ENCODE measurements around the gene MSANTD3. TPM values are rescaled to one million over a fixed set of nuclear protein-coding genes. Genes with fewer than 3 reads are reported as not detected.

The MSANTD3 gene
- total RNA-seq, 2 experiments from 2014 or later, result 17.9 to 21.6 TPM

DNA sequence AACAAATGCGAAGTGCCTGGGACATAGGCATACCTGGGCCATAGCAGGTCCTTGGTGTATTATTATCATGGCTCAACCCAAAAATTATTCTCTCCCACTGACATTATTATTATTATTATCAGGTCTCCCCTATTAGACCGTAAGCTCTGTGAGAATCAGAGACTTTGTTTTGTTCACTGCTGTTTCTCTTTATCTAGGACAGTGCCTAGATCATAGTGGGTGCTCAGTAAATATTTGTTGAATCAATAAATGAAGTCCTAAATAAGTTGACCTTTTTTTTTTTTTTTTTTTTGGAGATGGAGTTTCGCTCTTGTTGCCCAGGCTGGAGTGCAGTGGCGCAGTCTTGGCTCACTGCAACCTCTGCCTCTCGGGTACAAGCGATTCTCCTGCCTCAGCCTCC, 41.1 kb downstream of the MSANTD3 start:
- CTCF ChIA-PET, result no interaction called here

DNA sequence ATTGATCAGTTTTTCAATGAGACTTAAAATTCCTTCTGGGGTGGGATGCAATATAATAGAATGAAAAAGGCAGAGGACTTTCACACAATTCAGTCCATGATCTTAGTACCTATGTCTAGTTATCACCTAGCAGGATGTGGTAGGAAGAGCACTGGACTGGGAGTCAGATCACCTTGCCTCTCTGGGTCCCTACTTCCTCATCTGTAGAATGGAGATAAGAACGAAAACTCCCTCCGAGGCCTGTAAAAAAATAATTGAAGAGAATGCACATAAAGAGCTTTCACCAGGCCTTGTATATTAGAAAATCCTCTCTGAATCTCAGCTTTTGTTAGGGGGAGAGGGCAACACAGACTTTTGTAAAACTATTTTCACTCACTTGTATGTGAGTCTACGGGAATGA, 45.3 kb downstream of the MSANTD3 start:
- H3K36me3 Mint-ChIP-seq (ENCODE audit: low read depth), result no peaks in the 10 kb centered on the region
- H3K4me1 Mint-ChIP-seq, result peaks cover 8% of the 10 kb centered on the region
- peaks cover 29% of the 10 kb centered on the region for H3K27me3 Mint-ChIP-seq
- POLR2A ChIA-PET, result interaction anchor here (0.5 kb wide), 1 partner anchor 121 kb away, joined by 3 read pairs; no protein-coding TSS in a partner anchor
- H3K4me3 Mint-ChIP-seq, result peak overlapping the region; percentile 39
- CTCF ChIA-PET, result interaction anchor here (1.1 to 1.6 kb wide), 2 partner anchors 8 to 148 kb away, joined by 4 to 5 read pairs; no protein-coding TSS in a partner anchor
- no peaks in the 10 kb centered on the region for H3K9me3 Mint-ChIP-seq (ENCODE audit: low read depth)
- H3K27ac Mint-ChIP-seq, result no peak overlapping the region
- ATAC-seq (no peak), DNase-seq (no peak)
- intact Hi-C loops (cut with DNase I, micrococcal nuclease), result loop anchor here in 1 of 2 experiments (2.0 to 10.0 kb wide), 2 partner anchors 119 to 923 kb away; partner anchors contain the start of genes MRPL50, TEX10 and ZNF189

More for the DNA sequence above, 41.1 kb downstream of the MSANTD3 start:
- peaks cover 15% of the 10 kb centered on the region for H3K27me3 Mint-ChIP-seq
- ATAC-seq (no peak), DNase-seq (no peak)
- no peak overlapping the region for H3K27ac Mint-ChIP-seq
- H3K9me3 Mint-ChIP-seq (ENCODE audit: low read depth), result no peaks in the 10 kb centered on the region
- H3K4me1 Mint-ChIP-seq, result peaks cover 3% of the 10 kb centered on the region
- POLR2A ChIA-PET, result no interaction called here
- no peaks in the 10 kb centered on the region for H3K36me3 Mint-ChIP-seq (ENCODE audit: low read depth)
- intact Hi-C loops (cut with DNase I, micrococcal nuclease), result no loop called here
- no peak overlapping the region for H3K4me3 Mint-ChIP-seq

DNA sequence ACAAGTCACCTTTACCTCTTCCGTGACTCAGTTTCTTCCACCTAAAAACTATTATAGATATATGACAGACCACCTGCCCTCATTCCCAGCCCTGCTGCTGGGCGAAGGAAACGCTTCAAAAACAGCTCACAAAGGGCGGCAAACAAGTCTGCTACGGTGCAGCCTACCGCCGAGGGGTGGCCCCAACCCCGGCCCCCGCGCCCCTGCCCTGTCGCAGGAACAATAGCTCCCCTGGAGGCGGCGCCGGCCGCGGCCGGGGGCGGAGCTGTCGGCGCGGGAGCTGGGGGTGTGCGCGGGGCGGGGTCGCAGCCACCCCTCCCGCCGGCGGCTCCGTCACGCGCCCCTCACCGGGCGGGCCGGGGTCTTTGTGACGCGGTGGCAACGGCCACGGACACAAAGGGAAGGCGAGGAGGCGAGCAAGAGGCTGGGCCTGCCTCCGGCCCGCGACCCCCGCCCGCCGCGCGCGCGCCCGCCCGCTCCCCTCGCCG, 45.9 kb downstream of the MSANTD3 start, which contains the start of gene TMEFF1:
Gene TMEFF1, plus strand, starts transcription at position 362 of the 488 bp plus-strand sequence. CDS start 396 bp downstream, outside the sequence.
- H3K36me3 Mint-ChIP-seq (ENCODE audit: low read depth), result no peaks in the 10 kb centered on the region
- peaks cover 8% of the 10 kb centered on the region for H3K4me1 Mint-ChIP-seq
- no peaks in the 10 kb centered on the region for H3K9me3 Mint-ChIP-seq (ENCODE audit: low read depth)
- H3K27me3 Mint-ChIP-seq, result peaks cover 29% of the 10 kb centered on the region
- ChIA-PET CTCF (interaction anchor here (1.1 to 1.6 kb wide), 2 partner anchors 8 to 148 kb away, joined by 4 to 5 read pairs; no protein-coding TSS in a partner anchor), POLR2A (interaction anchor here (0.5 kb wide), 1 partner anchor 122 kb away, joined by 3 read pairs; no protein-coding TSS in a partner anchor)
- no peak within 1 kb of the TSS for H3K27ac Mint-ChIP-seq
- peak; percentile 81 for DNase-seq
- intact Hi-C loops (cut with DNase I, micrococcal nuclease), result loop anchor here in 1 of 2 experiments (1.0 to 10.0 kb wide), 3 partner anchors 120 to 922 kb away; partner anchors contain the start of genes MRPL50, TEX10 and ZNF189
- H3K4me3 Mint-ChIP-seq, result peak within 1 kb of the TSS; percentile 52
- peak; percentile 87 for ATAC-seq

DNA sequence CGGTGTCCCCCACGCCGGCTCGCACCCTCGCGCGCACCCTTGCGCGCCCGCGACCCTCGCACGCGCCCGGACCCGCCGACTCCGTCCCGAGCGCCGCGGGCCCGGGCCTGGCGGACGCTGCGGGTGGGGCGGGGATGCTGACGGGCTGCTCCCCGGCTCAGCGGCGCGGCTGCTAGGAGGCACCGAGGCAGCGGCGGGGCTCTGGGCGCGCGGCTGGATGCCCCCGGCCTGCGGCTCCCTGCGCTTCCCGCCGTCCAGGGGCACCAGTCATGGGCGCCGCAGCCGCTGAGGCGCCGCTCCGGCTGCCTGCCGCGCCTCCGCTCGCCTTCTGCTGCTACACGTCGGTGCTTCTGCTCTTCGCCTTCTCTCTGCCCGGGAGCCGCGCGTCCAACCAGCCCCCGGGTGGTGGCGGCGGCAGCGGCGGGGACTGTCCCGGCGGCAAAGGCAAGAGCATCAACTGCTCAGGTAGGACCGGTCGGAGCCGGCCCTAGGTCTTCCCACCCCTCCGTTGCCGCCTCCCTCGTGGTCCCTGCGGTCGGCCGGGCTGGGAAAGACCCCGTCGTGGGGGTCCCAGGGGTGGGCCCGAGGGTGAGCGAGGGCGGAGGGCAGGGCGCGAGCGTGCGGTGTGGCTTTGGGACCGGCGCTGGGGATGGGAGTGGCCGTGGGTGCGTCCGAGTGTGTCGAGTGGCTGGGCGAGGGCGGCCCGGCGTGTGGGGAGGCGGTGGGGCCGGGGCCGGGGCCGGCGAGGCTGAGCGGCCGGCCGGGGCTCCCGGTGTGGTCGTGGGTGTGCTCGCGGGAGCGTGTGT, 46.5 kb downstream of the MSANTD3 start:
- Mint-ChIP-seq H3K27ac (no peak overlapping the region), H3K9me3 (ENCODE audit: low read depth) (no peaks in the 10 kb centered on the region), H3K4me1 (peaks cover 8% of the 10 kb centered on the region), H3K27me3 (peaks cover 31% of the 10 kb centered on the region), H3K4me3 (peak overlapping the region; percentile 52), H3K36me3 (ENCODE audit: low read depth) (no peaks in the 10 kb centered on the region)
- ChIA-PET CTCF (interaction anchor here (1.1 to 1.6 kb wide), 2 partner anchors 9 to 149 kb away, joined by 4 to 5 read pairs; no protein-coding TSS in a partner anchor), POLR2A (no interaction called here)
- peak; percentile 65 for DNase-seq
- intact Hi-C loops (cut with DNase I, micrococcal nuclease), result loop anchor here in 1 of 2 experiments (1.0 to 10.0 kb wide), 3 partner anchors 121 to 921 kb away; partner anchors contain the start of genes MRPL50, TEX10 and ZNF189
- peak; percentile 74 for ATAC-seq

DNA sequence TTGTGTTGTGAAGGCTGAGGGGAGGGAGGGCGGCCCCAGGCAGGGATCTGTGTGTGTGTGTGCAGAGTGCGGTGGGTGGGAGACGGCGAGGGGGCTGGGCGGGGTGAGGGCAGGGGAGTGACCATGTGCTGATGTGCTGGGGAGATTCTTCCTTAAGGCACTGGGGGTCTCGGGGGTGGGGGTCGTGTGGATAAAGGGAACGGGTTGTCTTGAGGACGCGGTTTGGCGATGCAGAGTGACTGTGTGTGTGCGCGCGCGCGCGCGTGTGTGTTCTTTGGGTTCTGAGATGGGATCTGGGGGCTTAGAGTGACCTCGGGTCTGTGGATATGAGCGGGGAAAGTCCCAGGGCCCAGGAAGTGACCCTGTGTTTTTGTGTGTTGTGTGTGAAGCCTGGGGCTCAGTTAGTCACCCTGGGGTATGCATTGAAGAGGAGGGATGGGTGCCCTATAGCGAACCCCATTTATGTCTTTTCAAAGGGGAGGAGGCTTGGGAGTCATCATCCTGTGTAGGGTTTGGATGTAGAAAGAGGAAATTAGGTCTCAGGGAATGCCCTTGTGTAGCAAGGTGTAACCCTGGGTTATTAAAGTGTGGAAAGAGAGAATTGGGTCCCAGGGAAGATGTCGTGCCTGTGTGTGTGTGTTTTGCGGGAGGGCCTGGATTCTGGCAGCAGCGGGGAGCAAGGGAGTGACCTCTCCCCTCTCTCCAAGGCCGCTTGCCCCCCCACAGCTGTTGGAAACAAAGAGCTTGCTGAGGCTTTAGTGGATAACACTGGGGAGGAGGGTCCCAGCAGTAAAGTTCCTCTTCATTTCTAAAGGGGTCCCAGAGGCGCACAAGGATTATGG, 47.4 kb downstream of the MSANTD3 start:
- intact Hi-C loops (cut with DNase I, micrococcal nuclease), result loop anchor here in 1 of 2 experiments (10.0 kb wide), 1 partner anchor 920 kb away; the partner anchor contains the start of genes MRPL50 and ZNF189
- ChIA-PET CTCF (no interaction called here), POLR2A (no interaction called here)
- ATAC-seq (no peak), DNase-seq (no peak)
- Mint-ChIP-seq H3K27me3 (peaks cover 31% of the 10 kb centered on the region), H3K4me1 (peaks cover 8% of the 10 kb centered on the region), H3K27ac (no peak overlapping the region), H3K4me3 (peak overlapping the region; percentile 52), H3K36me3 (ENCODE audit: low read depth) (no peaks in the 10 kb centered on the region), H3K9me3 (ENCODE audit: low read depth) (no peaks in the 10 kb centered on the region)

DNA sequence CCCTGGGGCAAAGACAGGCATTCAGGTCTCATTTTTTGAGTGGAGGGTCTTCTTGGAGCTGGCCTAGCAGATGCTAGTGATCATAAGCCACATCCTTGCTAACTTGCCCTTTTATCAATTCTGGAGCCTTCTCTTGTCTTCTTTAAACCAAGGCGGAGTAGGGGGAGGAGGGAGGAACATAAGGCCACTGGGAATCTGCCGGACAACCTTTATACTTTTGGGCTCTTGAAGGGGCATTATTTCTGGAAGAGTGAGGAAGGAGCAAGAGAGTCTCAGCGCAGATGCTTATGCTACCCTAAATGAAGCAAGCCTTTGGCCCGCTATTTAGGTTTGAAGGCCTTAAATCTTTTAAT, 48.0 kb downstream of the MSANTD3 start:
- H3K4me3 Mint-ChIP-seq, result no peak overlapping the region
- ATAC-seq (no peak), DNase-seq (no peak)
- POLR2A ChIA-PET, result no interaction called here
- H3K27me3 Mint-ChIP-seq, result peaks cover 31% of the 10 kb centered on the region
- CTCF ChIA-PET, result no interaction called here
- H3K27ac Mint-ChIP-seq, result no peak overlapping the region
- intact Hi-C loops (cut with DNase I, micrococcal nuclease), result loop anchor here in 1 of 2 experiments (10.0 kb wide), 1 partner anchor 920 kb away; the partner anchor contains the start of genes MRPL50 and ZNF189
- no peaks in the 10 kb centered on the region for H3K9me3 Mint-ChIP-seq (ENCODE audit: low read depth)
- peaks cover 8% of the 10 kb centered on the region for H3K4me1 Mint-ChIP-seq
- no peaks in the 10 kb centered on the region for H3K36me3 Mint-ChIP-seq (ENCODE audit: low read depth)

DNA sequence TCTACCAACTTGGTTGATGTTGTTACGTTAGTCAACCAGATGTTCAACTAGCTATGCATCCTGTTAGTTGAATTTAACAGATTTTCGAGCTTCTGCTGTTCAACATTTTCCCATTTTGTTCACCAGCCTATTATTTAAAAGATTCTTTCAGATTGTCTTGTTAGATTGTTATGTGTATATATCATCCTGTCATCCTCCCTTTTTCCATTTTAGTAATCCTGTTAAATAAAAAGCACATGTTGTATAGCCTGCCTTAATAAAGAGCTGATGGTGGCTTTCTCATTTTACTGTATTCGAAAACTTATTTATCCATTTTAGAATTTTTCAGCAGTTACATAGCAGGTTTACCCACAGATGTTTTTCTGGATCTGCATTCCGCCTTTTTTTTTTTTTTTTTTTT, 50.3 kb downstream of the MSANTD3 start:
- Mint-ChIP-seq H3K9me3 (ENCODE audit: low read depth) (no peaks in the 10 kb centered on the region), H3K4me1 (peaks cover 8% of the 10 kb centered on the region), H3K27ac (no peak overlapping the region), H3K4me3 (no peak overlapping the region), H3K36me3 (ENCODE audit: low read depth) (no peaks in the 10 kb centered on the region), H3K27me3 (peaks cover 30% of the 10 kb centered on the region)
- intact Hi-C loops (cut with DNase I, micrococcal nuclease), result loop anchor here in 1 of 2 experiments (10.0 kb wide), 1 partner anchor 918 kb away; the partner anchor contains the start of genes MRPL50 and ZNF189
- CTCF ChIA-PET, result interaction anchor here (0.7 to 2.3 kb wide), 3 partner anchors 12 to 472 kb away, joined by 3 to 12 read pairs (median 6); no protein-coding TSS in a partner anchor
- no peak for ATAC-seq
- POLR2A ChIA-PET, result no interaction called here
- no peak for DNase-seq

DNA sequence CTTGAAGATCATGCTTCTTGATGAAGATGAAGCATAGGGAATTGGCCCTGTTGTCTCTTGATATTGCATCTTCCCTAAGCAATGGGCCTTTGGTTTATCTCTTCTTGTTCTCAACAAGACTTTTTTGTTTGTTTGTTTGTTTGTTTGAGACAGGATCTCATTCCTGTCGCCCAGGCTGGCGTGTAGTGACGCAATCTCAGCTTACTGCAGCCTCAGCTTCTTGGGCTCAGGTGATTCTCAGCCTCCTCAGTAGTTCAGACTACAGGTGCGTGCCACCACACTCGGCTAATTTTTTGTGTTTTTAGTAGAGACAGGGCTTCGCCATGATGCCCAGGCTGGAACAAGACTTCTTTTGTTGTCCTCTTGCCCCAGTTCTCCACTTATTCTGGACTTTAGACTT, 51.2 kb downstream of the MSANTD3 start:
- intact Hi-C loops (cut with DNase I, micrococcal nuclease), result loop anchor here in 1 of 2 experiments (10.0 kb wide), 1 partner anchor 917 kb away; the partner anchor contains the start of genes MRPL50 and ZNF189
- POLR2A ChIA-PET, result no interaction called here
- ATAC-seq, result no peak
- peaks cover 4% of the 10 kb centered on the region for H3K4me1 Mint-ChIP-seq
- no peak for DNase-seq
- no peak overlapping the region for H3K4me3 Mint-ChIP-seq
- H3K27ac Mint-ChIP-seq, result no peak overlapping the region
- no peaks in the 10 kb centered on the region for H3K9me3 Mint-ChIP-seq (ENCODE audit: low read depth)
- peaks cover 25% of the 10 kb centered on the region for H3K27me3 Mint-ChIP-seq
- CTCF ChIA-PET, result interaction anchor here (1.6 to 2.3 kb wide), 2 partner anchors 13 to 124 kb away, joined by 6 to 12 read pairs; no protein-coding TSS in a partner anchor
- no peaks in the 10 kb centered on the region for H3K36me3 Mint-ChIP-seq (ENCODE audit: low read depth)

DNA sequence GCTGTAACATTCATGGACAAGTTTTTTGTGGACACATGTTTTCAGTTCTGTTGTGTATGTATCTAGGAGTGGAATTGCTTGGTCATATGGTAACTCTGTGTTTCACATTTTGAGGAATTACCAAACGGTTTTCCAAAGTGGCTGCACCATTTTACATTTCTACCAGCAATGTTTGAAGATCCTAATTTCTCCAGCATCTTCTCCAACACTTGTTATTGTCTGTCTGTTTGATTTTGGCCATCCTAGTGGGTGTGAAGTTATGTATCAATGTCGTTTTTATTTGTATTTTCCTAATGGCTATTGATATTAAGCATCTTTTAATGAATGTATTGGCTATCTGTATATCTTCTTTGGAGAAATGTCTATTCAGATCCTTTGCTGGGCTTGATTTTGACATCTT, 52.9 kb downstream of the MSANTD3 start:
- POLR2A ChIA-PET, result no interaction called here
- DNase-seq (no peak), ATAC-seq (no peak)
- H3K36me3 Mint-ChIP-seq (ENCODE audit: low read depth), result no peaks in the 10 kb centered on the region
- no peak overlapping the region for H3K27ac Mint-ChIP-seq
- no peaks in the 10 kb centered on the region for H3K9me3 Mint-ChIP-seq (ENCODE audit: low read depth)
- H3K4me1 Mint-ChIP-seq, result no peaks in the 10 kb centered on the region
- intact Hi-C loops (cut with DNase I, micrococcal nuclease), result loop anchor here in 1 of 2 experiments (10.0 kb wide), 1 partner anchor 915 kb away; the partner anchor contains the start of genes MRPL50 and ZNF189
- CTCF ChIA-PET, result no interaction called here
- no peak overlapping the region for H3K4me3 Mint-ChIP-seq
- H3K27me3 Mint-ChIP-seq, result peaks cover 17% of the 10 kb centered on the region

DNA sequence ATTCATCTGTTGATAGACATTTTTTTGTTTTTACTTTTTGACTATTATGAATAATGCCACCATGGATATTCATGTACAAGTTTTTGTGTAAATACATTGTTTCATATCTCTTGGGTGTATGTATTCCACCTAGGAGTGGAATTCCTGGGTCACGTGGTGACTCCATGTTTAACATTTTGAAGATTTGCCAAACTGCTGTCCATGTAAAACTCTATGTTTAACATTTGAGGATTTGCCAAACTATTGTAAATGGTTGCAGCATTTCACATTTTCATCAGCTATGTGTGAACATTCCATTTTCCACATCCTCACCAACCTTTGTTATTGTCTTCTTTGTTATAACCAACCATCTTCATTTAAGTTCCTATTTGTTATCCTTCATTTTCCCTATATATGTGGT, 58.3 kb downstream of the MSANTD3 start:
- H3K4me1 Mint-ChIP-seq, result no peaks in the 10 kb centered on the region
- no peak for ATAC-seq
- CTCF ChIA-PET, result no interaction called here

More for the DNA sequence above, 58.3 kb downstream of the MSANTD3 start:
- Mint-ChIP-seq H3K36me3 (ENCODE audit: low read depth) (no peaks in the 10 kb centered on the region), H3K9me3 (ENCODE audit: low read depth) (no peaks in the 10 kb centered on the region), H3K4me3 (no peak overlapping the region), H3K27me3 (peaks cover 6% of the 10 kb centered on the region), H3K27ac (no peak overlapping the region)
- DNase-seq, result no peak
- POLR2A ChIA-PET, result no interaction called here
- intact Hi-C loops (cut with DNase I, micrococcal nuclease), result no loop called here
